ENCODE data around the gene ARID1A. TPM values are rescaled to one million over a fixed set of nuclear protein-coding genes. Genes with fewer than 3 reads are reported as not detected.

The ARID1A gene
- total RNA-seq, 6 experiments from 2014 or later: 22.2 to 36.4 (median 29.4) TPM

- DNase-seq (no peak), ATAC-seq (no peak)
- no peaks in the 10 kb centered on the region for H3K9me3 ChIP-seq
- no peaks in the 10 kb centered on the region for H3K27me3 ChIP-seq
- intact Hi-C loops (cut with DNase I): no loop called here
- TF ChIP-seq CTCF (IDR thresholded peaks at IDR 0.05) (no peak), POLR2A (IDR thresholded peaks at IDR 0.05) (no peak)
- H3K36me3 ChIP-seq: peaks cover 0 to 68% (median 30%) of the 10 kb centered on the region in 4 donors
- 70% methylated on average over 2 of the region's 2 CpGs for WGBS (ENCODE audit: insufficient coverage, low coverage, low lambda C conversion rate, missing lambda C conversion rate)
- H3K27ac ChIP-seq: no peak overlapping the region
- H3K4me1 ChIP-seq: peaks cover 0 to 6% (median 0%) of the 10 kb centered on the region in 4 donors
- no peak overlapping the region for H3K4me3 ChIP-seq
These were observed 37.6 kb downstream of the ARID1A start for GRCh38 chr1:26733392-26733791.

GRCh38 chr1:26733982-26734381 is 38.2 kb downstream of the ARID1A start:
- intact Hi-C loops (cut with DNase I): no loop called here
- peak in 1 of 4 donors; percentile 14 for ATAC-seq
- no peak for DNase-seq
- no peaks in the 10 kb centered on the region for H3K27me3 ChIP-seq
- H3K36me3 ChIP-seq: peaks cover 0 to 68% (median 31%) of the 10 kb centered on the region in 4 donors
- no peak overlapping the region for H3K4me3 ChIP-seq
- peaks cover 0 to 9% (median 0%) of the 10 kb centered on the region in 4 donors for H3K4me1 ChIP-seq
- H3K9me3 ChIP-seq: no peaks in the 10 kb centered on the region
- 28% methylated on average over 2 of the region's 2 CpGs for WGBS (ENCODE audit: insufficient coverage, low coverage, low lambda C conversion rate, missing lambda C conversion rate)
- TF ChIP-seq CTCF (IDR thresholded peaks at IDR 0.05): no peak
- no peak overlapping the region for H3K27ac ChIP-seq

GRCh38 chr1:26734501-26735058 is 38.8 kb downstream of the ARID1A start:
- ATAC-seq (peak in 3 of 4 donors; percentile 19 to 52 (median 19)), DNase-seq (no peak)
- no peak for TF ChIP-seq CTCF (IDR thresholded peaks at IDR 0.05)
- no peak for TF ChIP-seq POLR2A (IDR thresholded peaks at IDR 0.05)
- no peaks in the 10 kb centered on the region for H3K9me3 ChIP-seq
- no peak overlapping the region for H3K4me3 ChIP-seq
- H3K27ac ChIP-seq: no peak overlapping the region
- peaks cover 0 to 15% (median 1%) of the 10 kb centered on the region in 4 donors for H3K4me1 ChIP-seq
- H3K27me3 ChIP-seq: no peaks in the 10 kb centered on the region
- 37% methylated on average over 3 of the region's 4 CpGs for WGBS (ENCODE audit: insufficient coverage, low coverage, low lambda C conversion rate, missing lambda C conversion rate)
- peaks cover 0 to 68% (median 30%) of the 10 kb centered on the region in 4 donors for H3K36me3 ChIP-seq
- intact Hi-C loops (cut with DNase I): no loop called here

GRCh38 chr1:26739329-26739914 is 43.6 kb downstream of the ARID1A start:
- peak overlapping the region in 2 of 3 donors; percentile 60 to 79 for H3K27ac ChIP-seq
- H3K36me3 ChIP-seq: peaks cover 0 to 31% (median 15%) of the 10 kb centered on the region in 4 donors
- no peak for TF ChIP-seq CTCF (IDR thresholded peaks at IDR 0.05)
- no peak for TF ChIP-seq POLR2A (IDR thresholded peaks at IDR 0.05)
- WGBS (ENCODE audit: insufficient coverage, low coverage, low lambda C conversion rate, missing lambda C conversion rate): 77% methylated on average over 3 of the region's 4 CpGs
- H3K27me3 ChIP-seq: no peaks in the 10 kb centered on the region
- H3K9me3 ChIP-seq: no peaks in the 10 kb centered on the region
- H3K4me1 ChIP-seq: peaks cover 0 to 31% (median 11%) of the 10 kb centered on the region in 4 donors
- intact Hi-C loops (cut with DNase I): no loop called here
- DNase-seq: no peak
- no peak for ATAC-seq
- no peak overlapping the region for H3K4me3 ChIP-seq

Data from right lobe of liver (tissue), 6 donors.